ENCODE measurements around the gene PODNL1.
"Not testable (repeated sequence)": the region's sequence is repeated elsewhere in the genome, so short reads cannot be mapped to it uniquely, and the experiment has no call there.

The PODNL1 gene

DNA sequence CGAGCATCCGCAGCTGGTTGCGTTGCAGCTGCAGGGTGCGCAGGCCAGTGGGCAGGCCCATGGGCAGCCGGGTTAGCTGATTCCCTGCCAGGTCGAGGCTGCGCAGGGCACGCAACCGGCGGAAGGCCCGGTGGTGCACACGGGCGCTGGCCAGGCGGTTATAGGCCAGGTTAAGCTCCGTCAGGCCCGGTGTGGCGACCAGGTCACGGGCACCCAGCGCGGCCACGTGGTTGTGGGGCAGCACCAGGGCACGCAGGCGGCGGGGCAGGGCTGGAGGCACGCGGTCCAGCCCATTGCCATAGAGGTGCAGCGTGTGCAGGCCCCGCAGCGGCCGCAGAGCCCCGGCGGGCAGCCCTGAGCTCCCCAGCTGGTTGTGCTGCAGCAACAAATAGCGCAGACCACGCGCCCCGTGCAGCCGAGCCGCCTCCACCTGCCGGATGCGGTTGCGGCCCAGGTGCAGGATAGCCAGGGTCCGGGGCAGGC lies 5.3 kb downstream of the PODNL1 start:
- DNase-seq (ENCODE audit: insufficient read length, low spot score) (no peak), FAIRE-seq (no peak)
- TF ChIP-seq POLR2AphosphoS5 (IDR thresholded peaks at IDR 0.05; ENCODE audit: low read depth, low read length) (no peak), SPI1 (IDR thresholded peaks at IDR 0.05; ENCODE audit: low read depth, low read length) (no peak), POLR2A (IDR thresholded peaks at IDR 0.05; ENCODE audit: low read depth, low read length) (no peak), TAF1 (IDR thresholded peaks at IDR 0.05; ENCODE audit: low read depth, low read length) (no peak), PAX5 (IDR thresholded peaks at IDR 0.05; ENCODE audit: insufficient read depth, low read length, severe bottlenecking) (no peak), POU2F2 (IDR thresholded peaks at IDR 0.05; ENCODE audit: low read depth, low read length) (no peak)

DNA sequence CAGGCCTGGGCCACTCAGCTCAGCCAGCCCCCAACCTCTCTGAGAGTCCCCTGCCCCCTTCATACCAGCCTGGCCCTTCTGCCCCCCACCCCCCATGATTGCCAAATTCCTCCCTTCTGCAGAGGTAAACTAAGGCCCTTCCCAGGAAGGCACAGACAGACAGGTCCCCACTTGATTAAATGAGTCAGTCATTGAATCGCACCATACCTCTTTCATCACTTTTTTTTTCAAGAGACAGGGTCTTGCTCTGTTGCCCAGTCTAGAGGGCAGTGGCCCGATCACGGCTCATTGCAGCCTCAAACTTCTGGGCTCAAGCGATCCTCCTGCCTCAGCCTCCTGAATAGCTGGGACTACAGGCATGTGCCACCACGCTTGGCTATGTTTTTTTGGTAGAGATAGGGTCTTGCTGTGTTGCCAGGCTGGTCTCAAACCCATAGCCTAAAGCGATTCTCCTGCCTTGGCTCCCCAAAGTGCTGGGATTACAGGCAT lies 6.0 kb downstream of the PODNL1 start:
- TF ChIP-seq POU2F2 (IDR thresholded peaks at IDR 0.05; ENCODE audit: low read depth, low read length) (no peak), POLR2A (IDR thresholded peaks at IDR 0.05; ENCODE audit: low read depth, low read length) (no peak), POLR2AphosphoS5 (IDR thresholded peaks at IDR 0.05; ENCODE audit: low read depth, low read length) (no peak)
- FAIRE-seq (no peak), DNase-seq (ENCODE audit: insufficient read length, low spot score) (no peak)

DNA sequence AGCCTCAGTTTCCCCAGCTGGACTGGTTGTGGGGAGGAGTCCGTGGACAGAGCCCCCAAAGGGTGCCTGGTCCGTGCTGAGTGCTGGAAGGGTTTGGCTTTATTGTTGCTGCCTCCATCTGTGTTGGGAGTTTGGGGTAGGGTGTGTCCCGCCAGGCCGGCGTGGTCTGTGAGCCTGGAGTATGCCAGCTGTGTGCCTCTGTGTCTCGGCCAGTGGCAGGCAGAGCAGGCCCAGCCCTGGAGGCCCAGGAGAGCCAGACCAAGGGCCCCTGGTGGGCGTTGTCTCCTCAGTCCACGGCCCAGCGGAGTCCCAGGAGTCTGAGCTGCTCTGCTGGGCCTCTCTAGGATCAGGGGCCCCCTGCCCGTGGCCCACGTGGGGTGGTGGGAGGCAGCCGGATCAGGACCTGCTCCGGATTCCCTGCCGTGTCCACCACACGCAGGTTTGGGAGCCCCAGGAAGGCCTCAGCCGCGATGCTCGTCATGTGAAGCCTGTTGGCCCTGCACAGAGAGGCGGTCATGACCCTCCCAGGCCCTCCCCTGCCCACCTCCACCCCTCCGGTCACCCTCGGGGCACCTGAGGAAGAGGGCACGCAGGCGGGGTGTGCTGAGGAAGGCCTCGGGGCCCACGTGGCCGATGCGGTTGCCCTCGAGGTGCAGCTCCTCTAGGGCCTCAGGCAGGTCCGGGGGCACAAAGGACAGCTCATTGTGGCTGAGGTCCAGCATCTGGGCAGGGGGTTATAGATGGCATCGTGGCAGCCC lies 6.6 kb downstream of the PODNL1 start:
- no peak for FAIRE-seq
- DNase-seq (ENCODE audit: insufficient read length, low spot score), result no peak
- no peak for TF ChIP-seq TAF1 (IDR thresholded peaks at IDR 0.05; ENCODE audit: low read depth, low read length)
- no peak for TF ChIP-seq POLR2A (IDR thresholded peaks at IDR 0.05; ENCODE audit: low read depth, low read length)
- no peak for TF ChIP-seq POU2F2 (IDR thresholded peaks at IDR 0.05; ENCODE audit: low read depth, low read length)
- no peak for TF ChIP-seq PAX5 (IDR thresholded peaks at IDR 0.05; ENCODE audit: insufficient read depth, low read length, severe bottlenecking)
- TF ChIP-seq POLR2AphosphoS5 (IDR thresholded peaks at IDR 0.05; ENCODE audit: low read depth, low read length), result no peak
- no peak for TF ChIP-seq SPI1 (IDR thresholded peaks at IDR 0.05; ENCODE audit: low read depth, low read length)

DNA sequence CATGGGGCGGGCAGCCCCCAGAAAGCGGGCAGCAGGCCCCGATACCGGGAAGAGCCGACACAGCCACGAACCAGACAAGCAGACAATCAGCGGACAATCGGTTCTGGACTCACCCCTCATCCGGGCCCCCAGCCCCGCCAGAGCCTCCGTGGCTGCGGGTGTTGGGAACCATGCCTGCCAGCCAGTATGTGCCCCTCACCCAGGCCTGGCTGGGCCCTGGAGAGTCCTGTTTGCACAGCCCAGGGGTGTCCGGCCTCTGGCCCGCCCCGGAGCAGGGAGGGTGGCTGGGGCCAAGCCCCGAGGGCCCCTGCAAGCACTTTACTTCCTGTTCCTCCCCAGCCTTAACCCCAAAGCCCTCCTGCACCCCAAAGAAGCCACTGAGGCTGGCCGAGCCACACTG lies 7.8 kb downstream of the PODNL1 start:
- FAIRE-seq, result no peak
- no peak for DNase-seq (ENCODE audit: insufficient read length, low spot score)
- TF ChIP-seq POU2F2 (IDR thresholded peaks at IDR 0.05; ENCODE audit: low read depth, low read length), result no peak
- TF ChIP-seq TAF1 (IDR thresholded peaks at IDR 0.05; ENCODE audit: low read depth, low read length), result no peak
- no peak for TF ChIP-seq PAX5 (IDR thresholded peaks at IDR 0.05; ENCODE audit: insufficient read depth, low read length, severe bottlenecking)

DNA sequence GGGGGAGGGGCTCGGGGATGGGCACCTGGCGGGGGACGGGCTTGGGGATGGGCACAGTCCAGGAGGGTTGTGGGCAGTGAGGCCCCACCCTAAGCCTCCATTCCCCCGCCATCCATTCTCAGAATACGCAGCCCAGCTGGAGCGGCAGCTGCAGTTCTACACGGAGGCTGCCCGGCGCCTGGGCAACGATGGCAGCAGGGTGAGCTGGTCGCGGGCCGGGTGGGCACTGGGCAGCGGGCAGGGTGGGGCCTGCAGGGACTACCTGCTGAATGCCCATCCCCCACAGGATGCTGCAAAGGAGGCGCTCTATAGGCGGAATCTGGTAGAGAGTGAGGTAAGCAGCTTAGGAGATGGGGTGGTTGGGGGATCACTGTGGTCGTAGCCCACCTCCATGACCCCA lies 8.3 kb downstream of the PODNL1 start:
- FAIRE-seq (no peak), DNase-seq (ENCODE audit: insufficient read length, low spot score) (no peak)
- TF ChIP-seq POLR2A (IDR thresholded peaks at IDR 0.05; ENCODE audit: low read depth, low read length) (no peak), SPI1 (IDR thresholded peaks at IDR 0.05; ENCODE audit: low read depth, low read length) (no peak), TAF1 (IDR thresholded peaks at IDR 0.05; ENCODE audit: low read depth, low read length) (no peak), POLR2AphosphoS5 (IDR thresholded peaks at IDR 0.05; ENCODE audit: low read depth, low read length) (no peak), PAX5 (IDR thresholded peaks at IDR 0.05; ENCODE audit: insufficient read depth, low read length, severe bottlenecking) (no peak), POU2F2 (IDR thresholded peaks at IDR 0.05; ENCODE audit: low read depth, low read length) (no peak)

DNA sequence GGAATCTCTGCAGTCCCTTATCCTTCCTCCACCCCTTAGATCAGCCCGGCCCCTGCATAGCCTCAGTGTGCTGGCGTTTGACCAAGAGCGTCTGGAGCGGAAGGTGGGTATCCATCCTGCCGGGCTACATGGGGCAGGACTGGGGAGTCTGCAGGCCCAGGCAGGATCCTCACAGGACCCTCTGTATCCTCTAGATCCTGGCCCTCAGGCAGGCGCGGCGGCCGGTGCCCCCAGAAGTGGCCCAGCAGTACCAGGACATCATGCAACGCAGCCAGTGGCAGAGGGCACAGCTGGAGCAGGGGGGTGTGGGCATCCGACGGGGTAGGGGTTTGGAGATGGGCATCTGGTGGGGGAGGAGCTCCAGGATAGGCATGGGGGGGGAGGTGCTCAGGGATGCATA lies 8.9 kb downstream of the PODNL1 start:
- DNase-seq (ENCODE audit: insufficient read length, low spot score) (no peak), FAIRE-seq (no peak)
- TF ChIP-seq PAX5 (IDR thresholded peaks at IDR 0.05; ENCODE audit: insufficient read depth, low read length, severe bottlenecking), result no peak
- TF ChIP-seq TAF1 (IDR thresholded peaks at IDR 0.05; ENCODE audit: low read depth, low read length), result no peak
- no peak for TF ChIP-seq POLR2A (IDR thresholded peaks at IDR 0.05; ENCODE audit: low read depth, low read length)
- no peak for TF ChIP-seq POU2F2 (IDR thresholded peaks at IDR 0.05; ENCODE audit: low read depth, low read length)
- no peak for TF ChIP-seq POLR2AphosphoS5 (IDR thresholded peaks at IDR 0.05; ENCODE audit: low read depth, low read length)
- TF ChIP-seq SPI1 (IDR thresholded peaks at IDR 0.05; ENCODE audit: low read depth, low read length), result no peak

DNA sequence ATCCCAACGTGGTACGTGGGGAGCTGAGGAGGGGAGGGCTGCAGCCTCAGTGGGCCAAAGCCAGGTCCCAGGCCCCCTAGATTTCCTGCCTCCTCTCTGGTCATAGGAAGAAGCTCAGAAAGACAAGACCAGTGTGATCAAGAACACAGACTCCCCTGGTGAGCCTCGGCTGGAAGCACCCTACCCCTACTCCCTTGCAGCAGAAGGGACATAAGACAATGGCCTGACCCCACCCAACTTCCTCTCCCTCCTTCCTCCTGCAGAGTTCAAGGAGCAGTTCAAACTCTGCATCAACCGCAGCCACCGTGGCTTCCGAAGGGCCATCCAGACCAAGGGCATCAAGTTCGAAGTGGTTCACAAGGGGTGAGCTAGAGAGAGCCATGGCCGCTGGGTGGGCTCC lies 11.5 kb downstream of the PODNL1 start:
- no peak for FAIRE-seq
- TF ChIP-seq TAF1 (IDR thresholded peaks at IDR 0.05; ENCODE audit: low read depth, low read length), result no peak
- no peak for TF ChIP-seq SPI1 (IDR thresholded peaks at IDR 0.05; ENCODE audit: low read depth, low read length)

DNA sequence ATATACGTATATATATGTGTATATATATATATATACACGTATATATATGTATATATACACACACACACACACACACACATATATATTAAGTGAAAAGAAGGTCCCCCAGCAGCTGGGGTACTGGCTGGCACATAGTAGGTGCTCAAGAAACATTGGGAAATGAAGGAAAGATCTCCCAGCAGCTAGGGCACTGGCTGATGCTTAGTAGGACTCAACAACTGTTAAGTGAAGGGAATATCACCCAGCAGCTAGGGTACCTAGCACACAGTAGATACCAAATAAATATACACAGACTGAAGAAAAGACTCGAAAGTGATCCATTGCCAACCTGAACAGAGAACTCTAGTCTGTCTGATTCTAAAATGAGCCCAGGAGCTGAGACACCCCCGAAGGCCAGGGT lies 12.2 kb downstream of the PODNL1 start:
- no peak for TF ChIP-seq POU2F2 (IDR thresholded peaks at IDR 0.05; ENCODE audit: low read depth, low read length)
- no peak for TF ChIP-seq POLR2AphosphoS5 (IDR thresholded peaks at IDR 0.05; ENCODE audit: low read depth, low read length)
- no peak for TF ChIP-seq POLR2A (IDR thresholded peaks at IDR 0.05; ENCODE audit: low read depth, low read length)
- no peak for TF ChIP-seq SPI1 (IDR thresholded peaks at IDR 0.05; ENCODE audit: low read depth, low read length)
- TF ChIP-seq TAF1 (IDR thresholded peaks at IDR 0.05; ENCODE audit: low read depth, low read length), result no peak
- TF ChIP-seq PAX5 (IDR thresholded peaks at IDR 0.05; ENCODE audit: insufficient read depth, low read length, severe bottlenecking), result no peak
- DNase-seq (ENCODE audit: insufficient read length, low spot score) (no peak), FAIRE-seq (no peak)

More for the DNA sequence above, 11.5 kb downstream of the PODNL1 start:
- no peak for DNase-seq (ENCODE audit: insufficient read length, low spot score)

DNA sequence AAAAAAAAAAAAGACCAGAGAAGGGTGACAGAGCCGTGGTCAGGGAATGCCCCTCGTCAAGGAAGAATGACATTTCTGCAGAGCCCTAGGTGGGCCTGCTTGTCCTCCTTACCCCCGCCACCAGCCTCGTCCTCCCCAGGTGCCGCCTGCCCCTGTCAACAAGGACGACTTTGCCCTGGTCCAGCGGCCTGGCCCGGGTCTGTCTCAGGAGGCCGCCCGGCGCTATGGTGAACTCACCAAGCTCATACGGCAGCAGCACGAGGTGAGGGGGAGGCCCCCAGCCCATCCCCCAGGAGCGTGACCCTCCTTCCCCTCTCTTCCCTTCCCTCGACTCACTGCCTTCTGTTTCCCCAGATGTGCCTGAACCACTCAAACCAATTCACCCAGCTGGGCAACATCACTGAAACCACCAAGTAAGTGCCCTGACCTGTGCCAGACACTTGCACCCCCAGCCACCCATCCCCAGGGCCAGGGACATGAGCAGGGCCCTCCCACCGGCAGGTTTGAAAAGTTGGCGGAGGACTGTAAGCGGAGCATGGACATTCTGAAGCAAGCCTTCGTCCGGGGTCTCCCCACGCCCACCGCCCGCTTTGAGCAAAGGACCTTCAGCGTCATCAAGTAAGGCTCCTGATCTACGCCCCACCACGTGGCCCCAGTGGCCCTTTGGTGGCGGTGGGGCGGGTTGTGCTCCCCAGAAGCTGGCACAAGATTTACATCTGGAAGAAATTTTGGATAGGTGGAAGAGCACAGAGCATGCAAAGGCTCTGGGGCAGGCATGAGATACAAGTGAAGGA lies 14.8 kb downstream of the PODNL1 start:
- TF ChIP-seq POU2F2 (IDR thresholded peaks at IDR 0.05; ENCODE audit: low read depth, low read length) (no peak), SPI1 (IDR thresholded peaks at IDR 0.05; ENCODE audit: low read depth, low read length) (no peak), TAF1 (IDR thresholded peaks at IDR 0.05; ENCODE audit: low read depth, low read length) (no peak)
- DNase-seq (ENCODE audit: insufficient read length, low spot score), result no peak
- no peak for FAIRE-seq

DNA sequence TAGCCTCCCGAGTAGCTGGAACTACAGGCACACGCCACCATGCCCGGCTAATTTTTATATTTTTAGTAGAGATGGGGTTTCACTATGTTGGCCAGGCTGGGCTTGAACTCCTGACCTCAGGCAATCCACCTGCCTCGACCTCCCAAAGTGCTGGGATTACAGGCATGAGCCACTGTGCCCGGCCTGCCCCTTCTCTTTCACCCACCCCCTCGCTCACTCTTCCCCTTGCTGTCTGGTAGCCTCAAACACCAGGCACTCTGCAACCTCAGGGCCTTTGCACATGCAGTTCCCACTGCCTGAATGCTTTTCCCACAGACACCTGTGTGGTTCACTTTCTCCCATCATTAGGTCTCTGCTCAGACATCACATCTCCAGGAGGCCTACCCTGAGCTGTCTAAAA lies 16.1 kb downstream of the PODNL1 start:
- DNase-seq (ENCODE audit: insufficient read length, low spot score); FAIRE-seq: not testable (repeated sequence)

All from GM12891 (cell line).